Mammary epithelial cell (primary cell): ENCODE results near the gene SHQ1.

Experiments used
- EZH2 ChIP-seq: IDR thresholded peaks from 2 replicates; pipeline ENCODE4 v1.6.1; 2012; ENCODE audit warnings: low read length, inconsistent platforms, borderline replicate concordance
- TF ChIP-seq, protein P1 (sequence below), 2 donors: IDR thresholded peaks in 1 of 2; conservative IDR thresholded peaks in 1 of 2; 2 replicates each; pipeline ENCODE4 v1.5.1; 2011 to 2012; ENCODE audit warnings: inconsistent platforms in 2 of 2, low read length in 2 of 2, mild to moderate bottlenecking in 2 of 2, control low read depth in 1 of 2, low read depth in 1 of 2; ENCODE audit not compliant: insufficient read depth in 1 of 2; ENCODE audit errors: extremely low read depth in 1 of 2

DNA sequence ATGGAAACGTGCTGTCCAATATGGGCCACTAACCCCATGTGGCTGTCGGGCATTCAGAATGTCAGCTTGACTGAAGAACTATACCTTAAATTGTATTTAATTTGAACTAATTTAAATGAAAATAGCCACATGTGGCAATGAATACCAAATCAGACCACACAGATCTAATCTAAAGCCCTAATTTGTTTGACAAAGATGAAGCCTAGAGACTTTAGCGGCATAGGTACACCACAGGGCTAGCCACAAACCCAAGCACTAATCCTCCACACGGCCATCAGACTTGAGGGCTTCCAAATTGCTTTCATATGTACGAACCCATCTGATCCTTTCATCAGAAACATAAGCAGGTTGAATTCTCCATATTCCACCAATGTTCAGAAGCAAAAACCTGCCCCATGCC is 81.4 kb downstream of the SHQ1 start:
- TF ChIP-seq, protein P1, sequence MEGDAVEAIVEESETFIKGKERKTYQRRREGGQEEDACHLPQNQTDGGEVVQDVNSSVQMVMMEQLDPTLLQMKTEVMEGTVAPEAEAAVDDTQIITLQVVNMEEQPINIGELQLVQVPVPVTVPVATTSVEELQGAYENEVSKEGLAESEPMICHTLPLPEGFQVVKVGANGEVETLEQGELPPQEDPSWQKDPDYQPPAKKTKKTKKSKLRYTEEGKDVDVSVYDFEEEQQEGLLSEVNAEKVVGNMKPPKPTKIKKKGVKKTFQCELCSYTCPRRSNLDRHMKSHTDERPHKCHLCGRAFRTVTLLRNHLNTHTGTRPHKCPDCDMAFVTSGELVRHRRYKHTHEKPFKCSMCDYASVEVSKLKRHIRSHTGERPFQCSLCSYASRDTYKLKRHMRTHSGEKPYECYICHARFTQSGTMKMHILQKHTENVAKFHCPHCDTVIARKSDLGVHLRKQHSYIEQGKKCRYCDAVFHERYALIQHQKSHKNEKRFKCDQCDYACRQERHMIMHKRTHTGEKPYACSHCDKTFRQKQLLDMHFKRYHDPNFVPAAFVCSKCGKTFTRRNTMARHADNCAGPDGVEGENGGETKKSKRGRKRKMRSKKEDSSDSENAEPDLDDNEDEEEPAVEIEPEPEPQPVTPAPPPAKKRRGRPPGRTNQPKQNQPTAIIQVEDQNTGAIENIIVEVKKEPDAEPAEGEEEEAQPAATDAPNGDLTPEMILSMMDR (conservative IDR thresholded peaks at IDR 0.05 in 1 of 2, IDR thresholded peaks at IDR 0.05 in 1 of 2; ENCODE audit: extremely low read depth in 1 of 2, insufficient read depth in 1 of 2, low read depth in 1 of 2, low read length in 2 of 2): no peak
- no peak for TF ChIP-seq EZH2
